SK-MEL-5 (cell line): Measurements from ENCODE around the gene HCLS1. TPM values are rescaled to one million over a fixed set of nuclear protein-coding genes. Genes with fewer than 3 reads are reported as not detected.
"Not testable (repeated sequence)": the region's sequence is repeated elsewhere in the genome, so short reads cannot be mapped to it uniquely, and the experiment has no call there.

Experiments
- DNase-seq: peaks from one replicate; pipeline ENCODE4 v3.0.0-alpha.2; 2016; ENCODE audit warnings: low read depth, low spot score
- in situ Hi-C: cut with HindIII; loops from 2 replicates; pipeline ENCODE4 v1.10.0; 2016; ENCODE audit warnings: low sequenced_read_pairs, high pct_unique_total_duplicates, low pct_unique_long_range_greater_than_20kb
- total RNA-seq: library from RNA; depleted of rRNA; stranded (reverse); fragments of >200 nt; shearing (Covaris generic); gene quantifications from 2 replicates; pipeline ENCODE4 v1.2.3, GENCODE V29; 2014

Gene HCLS1
- total RNA-seq, 1 experiment from 2014 or later, result not detected

- DNase-seq, result no peak
- in situ Hi-C loops, result no loop called here
Measured at GRCh38 chr3:121626495-121626894, 34.2 kb downstream of the HCLS1 start.

GRCh38 chr3:121624147-121624899 lies 36.4 kb downstream of the HCLS1 start:
- no peak for DNase-seq

GRCh38 chr3:121621491-121621890 lies 39.2 kb downstream of the HCLS1 start:
- in situ Hi-C loops, result no loop called here
- DNase-seq, result no peak

More at GRCh38 chr3:121624147-121624899, 36.4 kb downstream of the HCLS1 start:
- in situ Hi-C loops, result no loop called here

- no peak for DNase-seq
- in situ Hi-C loops, result no loop called here
Measured at GRCh38 chr3:121619691-121620090, 41.0 kb downstream of the HCLS1 start.

GRCh38 chr3:121606106-121606505 lies 54.6 kb downstream of the HCLS1 start:
- no peak for DNase-seq
- in situ Hi-C loops, result no loop called here

- no peak for DNase-seq
- in situ Hi-C loops, result no loop called here
Measured at GRCh38 chr3:121604759-121605158, 55.9 kb downstream of the HCLS1 start.

GRCh38 chr3:121601212-121601812 lies 59.4 kb downstream of the HCLS1 start:
- DNase-seq, result no peak
- in situ Hi-C loops, result no loop called here

- DNase-seq, in situ Hi-C loops: not testable (repeated sequence)
Measured at GRCh38 chr3:121599900-121600299, 60.8 kb downstream of the HCLS1 start.

- no peak for DNase-seq
- in situ Hi-C loops, result no loop called here
Measured at GRCh38 chr3:121598564-121598963, 62.1 kb downstream of the HCLS1 start.

GRCh38 chr3:121595765-121596406 lies 64.8 kb downstream of the HCLS1 start:
- DNase-seq, result no peak
- in situ Hi-C loops, result no loop called here

GRCh38 chr3:121594850-121595249 lies 65.9 kb downstream of the HCLS1 start:
- in situ Hi-C loops, result no loop called here
- no peak for DNase-seq

GRCh38 chr3:121593806-121594205 lies 66.9 kb downstream of the HCLS1 start:
- DNase-seq, in situ Hi-C loops: not testable (repeated sequence)

GRCh38 chr3:121592856-121593702 lies 67.6 kb downstream of the HCLS1 start, which contains the start of gene FBXO40:
FBXO40 (plus strand) TSS chr3:121593379; CDS start chr3:121620576, 27,197 bp downstream.
- DNase-seq, result no peak
- in situ Hi-C loops, result no loop called here

- DNase-seq, result no peak
- in situ Hi-C loops, result no loop called here
Measured at GRCh38 chr3:121584418-121584817, 76.3 kb downstream of the HCLS1 start.

GRCh38 chr3:121581691-121582090 lies 79.0 kb downstream of the HCLS1 start:
- in situ Hi-C loops, result no loop called here
- DNase-seq, result no peak
